Urothelium cell line (cell line): ENCODE data around the gene RAD18.

Experiments
- DNase-seq: peaks from one replicate; pipeline ENCODE4 v3.0.0; 2011; ENCODE audit warnings: low spot score, mixed read lengths
- FAIRE-seq: peaks from 2 replicates; lab custom pipeline; 2011; peaks lifted over from hg19 to GRCh38; lab: Jason Lieb, UNC

RAD18 gene

GRCh38 chr3:8963137-8963853 lies at the start of gene RAD18:
Gene RAD18, minus strand, starts transcription at chr3:8963472. Its CDS starts 87 bp downstream, at chr3:8963385.
- no peak for FAIRE-seq
- DNase-seq: peak; percentile 95

- DNase-seq: no peak
- no peak for FAIRE-seq
These were observed 49.2 kb upstream of the RAD18 start for GRCh38 chr3:9012521-9012920.

DNA sequence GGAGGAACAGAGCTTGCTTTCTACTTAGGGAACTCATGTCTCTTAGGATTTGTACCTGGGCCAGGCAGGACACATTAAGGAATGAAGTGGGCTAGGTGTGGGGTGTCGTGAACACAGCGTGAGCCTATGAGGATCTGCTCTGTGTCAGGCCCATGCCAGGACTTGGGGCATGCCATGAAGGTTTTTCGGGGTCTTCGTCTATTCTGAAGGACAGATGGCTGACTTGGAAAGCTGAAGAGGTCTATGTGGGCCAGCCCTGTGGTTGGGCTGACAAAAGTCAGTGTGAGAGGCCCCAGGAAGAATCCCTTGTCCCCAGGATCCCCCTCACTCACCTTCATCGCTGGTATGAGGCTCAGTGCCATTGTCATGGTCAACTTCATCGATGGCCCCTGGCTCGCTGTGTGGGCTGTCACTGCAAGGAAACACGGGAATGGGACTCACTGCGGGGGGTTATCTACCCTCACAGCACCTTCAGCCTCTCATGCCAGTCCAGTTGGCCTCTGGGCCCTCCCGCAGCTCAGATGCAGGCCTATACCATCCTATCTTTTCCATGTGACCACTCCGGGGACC lies 46.8 kb upstream of the RAD18 start:
- FAIRE-seq: no peak
- DNase-seq: no peak

- DNase-seq (no peak), FAIRE-seq (no peak)
These were observed 45.4 kb upstream of the RAD18 start for GRCh38 chr3:9008550-9009255.

DNA sequence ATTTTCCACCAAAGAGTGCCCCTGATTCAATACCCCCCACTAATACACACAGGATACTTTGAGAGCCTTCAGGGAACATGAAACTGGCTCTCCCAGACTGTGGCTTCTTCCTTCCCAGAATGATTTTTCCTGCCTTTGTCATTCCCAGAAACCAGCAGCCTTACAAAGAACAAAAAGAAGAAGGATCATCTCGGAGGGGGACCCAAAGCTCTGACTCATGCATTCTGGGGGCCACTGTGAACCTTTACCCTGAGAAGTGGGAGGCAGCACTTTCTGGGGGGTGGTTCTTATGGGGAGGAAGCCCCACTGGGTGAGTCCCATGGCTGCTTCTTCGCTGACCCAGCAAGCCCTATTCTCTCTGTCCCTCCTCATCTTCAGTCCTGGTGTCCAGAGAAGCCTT lies 44.7 kb upstream of the RAD18 start:
- FAIRE-seq: no peak
- DNase-seq: no peak

DNA sequence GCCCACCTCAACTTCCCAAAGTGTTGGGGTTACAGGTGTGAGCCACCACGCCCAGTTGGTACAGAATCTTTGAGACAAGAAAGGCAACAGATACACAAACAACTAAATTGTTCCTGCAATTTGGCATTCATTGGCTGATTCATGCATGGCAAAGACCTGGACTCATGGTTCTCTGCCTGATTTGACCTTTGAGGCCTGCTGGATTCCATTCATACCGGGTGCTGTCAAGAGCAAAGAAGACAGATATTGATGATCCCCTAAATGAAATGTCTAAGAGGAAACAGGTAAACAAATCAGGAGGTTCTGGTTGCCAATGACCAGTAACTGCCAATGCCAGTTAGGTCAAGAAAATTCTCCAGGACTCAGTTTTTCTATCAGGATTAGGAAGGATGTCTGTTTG lies 43.9 kb upstream of the RAD18 start:
- DNase-seq: no peak
- no peak for FAIRE-seq

DNA sequence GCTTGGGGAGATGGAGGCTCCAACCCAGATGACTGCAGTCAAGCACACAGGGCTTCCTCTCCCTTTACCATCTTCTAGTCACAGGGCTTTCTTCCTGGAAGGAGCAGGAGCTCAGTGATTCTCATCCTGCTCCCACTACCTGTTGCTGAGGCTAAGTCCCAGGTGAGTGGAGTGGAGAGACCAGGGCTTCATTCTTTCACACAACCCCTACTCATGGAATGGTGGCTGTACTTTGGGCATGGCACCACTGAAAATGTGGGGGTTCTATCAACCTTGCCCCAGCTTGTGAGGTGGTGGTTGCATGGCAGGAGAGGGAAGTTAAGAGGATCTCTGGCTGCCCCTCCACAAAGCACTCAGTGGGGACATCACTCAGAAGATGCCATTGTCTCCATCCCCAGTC lies 36.8 kb upstream of the RAD18 start:
- FAIRE-seq (no peak), DNase-seq (no peak)

DNA sequence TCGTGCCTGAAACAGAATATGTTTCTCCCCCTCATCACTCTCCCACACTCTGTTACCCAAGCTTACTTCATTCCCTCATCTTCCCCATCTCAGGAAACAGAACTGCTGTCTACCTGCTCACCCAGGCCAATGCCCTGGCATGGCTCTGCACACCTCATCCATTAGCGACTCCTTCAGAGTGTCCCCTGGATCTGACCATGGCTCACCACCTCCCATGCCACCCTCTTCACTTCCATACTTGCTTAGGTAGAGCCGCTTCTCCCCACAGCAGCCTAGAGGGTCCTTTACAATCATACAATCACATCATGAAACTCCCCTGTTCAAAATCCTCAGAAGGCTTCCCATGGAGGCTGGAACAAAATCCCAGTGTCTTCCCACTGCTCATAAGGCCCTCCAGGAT lies 33.9 kb upstream of the RAD18 start:
- no peak for FAIRE-seq
- no peak for DNase-seq

GRCh38 chr3:8996681-8997121 lies 33.4 kb upstream of the RAD18 start:
- FAIRE-seq (no peak), DNase-seq (no peak)

- no peak for FAIRE-seq
- no peak for DNase-seq
These were observed 32.9 kb upstream of the RAD18 start for GRCh38 chr3:8996216-8996615.

DNA sequence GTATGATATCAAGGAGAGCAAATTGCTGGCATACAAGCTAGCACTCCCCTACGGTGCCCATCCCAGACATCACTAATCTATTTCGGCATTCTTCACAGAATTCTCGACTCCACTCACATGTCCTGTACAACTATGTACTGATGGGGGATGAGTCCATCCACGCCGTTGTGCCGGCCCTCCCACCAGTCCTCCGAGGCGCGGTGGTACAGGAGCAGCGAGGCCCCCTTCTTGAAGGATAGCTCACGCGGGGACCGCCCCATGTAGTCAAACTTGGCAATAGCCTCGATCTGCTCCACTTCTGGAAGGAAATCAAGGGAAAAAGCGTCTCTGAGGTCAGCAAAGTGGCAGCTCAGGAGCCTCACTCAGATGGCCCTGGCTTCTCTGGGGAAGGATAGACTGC lies 31.0 kb upstream of the RAD18 start:
- no peak for DNase-seq
- no peak for FAIRE-seq

GRCh38 chr3:8993331-8993730 lies 30.1 kb upstream of the RAD18 start:
- FAIRE-seq (no peak), DNase-seq (no peak)

DNA sequence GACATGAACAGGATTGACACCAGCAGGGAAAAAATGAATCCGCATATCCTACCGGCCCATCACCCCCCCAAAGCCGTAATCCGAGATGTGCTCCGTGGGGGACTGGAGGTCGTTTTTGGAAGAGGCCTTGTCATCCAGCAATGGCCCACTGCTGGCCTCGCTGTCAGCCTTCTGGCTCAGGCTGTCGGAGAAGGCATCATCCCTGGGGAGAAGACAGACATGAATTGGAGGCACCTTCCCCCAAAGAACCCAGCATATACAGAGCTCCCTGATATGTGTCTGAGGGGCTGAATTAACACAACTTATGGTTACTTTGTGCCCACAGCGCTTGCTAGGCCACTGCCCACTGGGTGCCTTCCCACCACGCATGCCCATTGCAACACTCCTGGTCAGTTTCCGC lies 29.6 kb upstream of the RAD18 start:
- DNase-seq (no peak), FAIRE-seq (no peak)

- DNase-seq (no peak), FAIRE-seq (no peak)
These were observed 28.9 kb upstream of the RAD18 start for GRCh38 chr3:8992199-8992598.

GRCh38 chr3:8990266-8991215 lies 27.3 kb upstream of the RAD18 start:
- DNase-seq: no peak
- no peak for FAIRE-seq

DNA sequence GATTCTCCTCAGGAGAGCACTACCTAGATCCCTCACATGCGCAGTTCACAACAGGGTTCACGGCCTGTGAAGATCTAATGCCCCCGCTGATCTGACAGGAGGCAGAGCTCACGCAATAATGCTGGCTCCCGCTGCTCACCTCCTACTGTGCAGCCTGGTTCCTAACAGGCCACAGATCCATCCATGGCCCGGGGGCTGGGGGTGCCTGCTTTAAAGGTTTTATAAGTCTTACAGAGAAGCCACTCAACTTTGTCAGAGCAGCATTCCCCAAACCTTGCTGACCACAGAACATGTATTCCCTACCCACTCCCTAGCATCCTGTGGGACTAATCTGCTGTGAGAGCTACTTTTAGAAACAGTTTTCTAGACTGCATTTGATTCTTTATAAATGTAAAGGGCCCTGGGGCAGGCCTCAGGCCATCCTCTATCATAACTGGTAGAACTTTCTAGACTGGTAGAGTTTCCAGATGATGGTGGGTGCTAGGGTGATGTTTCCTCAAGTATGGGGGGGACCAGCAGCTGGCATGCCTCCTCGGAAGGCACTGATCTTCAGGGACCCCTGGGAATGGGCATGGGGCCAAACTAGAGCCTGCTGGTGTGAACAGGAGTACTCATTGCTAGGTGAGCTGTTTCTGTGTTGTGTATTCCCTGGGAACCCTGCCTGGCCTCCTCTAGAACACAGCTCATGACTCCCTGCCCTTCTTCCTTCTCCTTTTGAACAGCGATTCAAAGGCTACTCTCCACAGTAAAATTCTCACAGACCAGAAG lies 25.7 kb upstream of the RAD18 start:
- no peak for FAIRE-seq

GRCh38 chr3:8988384-8988655 lies 25.0 kb upstream of the RAD18 start:
- FAIRE-seq: no peak
- no peak for DNase-seq

More for the DNA sequence above, 25.7 kb upstream of the RAD18 start:
- DNase-seq: no peak

DNA sequence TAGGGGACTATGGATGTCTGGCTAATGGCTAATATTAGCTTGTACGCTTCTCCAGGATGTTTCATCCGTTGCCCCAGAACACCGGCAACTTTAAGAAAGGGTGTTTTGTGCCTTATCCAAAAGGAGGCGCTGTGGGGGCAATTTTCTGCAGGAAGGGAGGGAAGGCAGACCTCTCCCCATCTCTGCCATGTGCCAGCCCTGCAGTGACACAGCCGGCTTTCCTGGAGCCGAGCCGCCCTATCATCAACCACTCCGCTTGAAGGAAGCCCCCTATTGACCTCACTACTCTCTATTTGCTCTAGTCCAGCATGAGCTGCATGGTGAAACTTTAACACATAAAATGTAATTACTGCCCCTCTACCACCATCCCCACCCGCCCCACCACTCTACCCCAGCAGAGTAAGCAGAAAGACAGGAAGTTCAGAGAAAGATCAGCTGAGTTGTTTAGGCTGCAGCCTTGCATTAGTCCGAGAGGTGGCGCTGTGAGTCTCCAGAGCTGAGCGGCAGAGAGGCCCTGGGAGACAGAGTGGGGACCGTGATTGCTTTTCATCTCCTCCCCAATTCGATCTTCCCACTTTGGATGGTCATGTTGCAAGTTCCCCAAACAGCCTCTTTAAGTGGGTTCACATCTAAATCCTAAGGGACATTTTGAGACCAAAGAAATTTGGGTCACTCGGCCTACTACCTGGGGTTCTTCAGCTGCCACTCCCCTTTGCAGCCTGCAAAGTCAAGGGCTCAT lies 24.5 kb upstream of the RAD18 start:
- DNase-seq: no peak
- no peak for FAIRE-seq

DNA sequence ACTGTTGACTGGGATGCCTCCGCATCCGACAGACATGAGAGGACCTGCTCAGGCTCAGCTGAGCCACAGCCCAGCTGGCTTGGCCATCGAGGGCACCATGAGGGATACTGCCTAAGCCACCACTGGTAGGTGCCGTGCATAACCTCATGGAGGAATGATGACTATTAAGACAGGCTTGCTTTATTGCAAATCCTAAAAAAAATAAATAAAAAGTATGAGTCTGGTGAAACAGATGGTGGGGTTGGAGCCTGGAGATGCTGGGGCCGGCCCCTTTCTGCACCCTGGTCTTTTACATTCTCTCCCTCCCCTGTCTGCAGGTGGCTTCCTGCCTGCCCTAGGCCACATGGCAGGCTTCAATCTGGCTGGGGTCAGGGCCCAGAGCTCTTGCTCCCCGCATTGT lies 24.0 kb upstream of the RAD18 start:
- FAIRE-seq (no peak), DNase-seq (no peak)

DNA sequence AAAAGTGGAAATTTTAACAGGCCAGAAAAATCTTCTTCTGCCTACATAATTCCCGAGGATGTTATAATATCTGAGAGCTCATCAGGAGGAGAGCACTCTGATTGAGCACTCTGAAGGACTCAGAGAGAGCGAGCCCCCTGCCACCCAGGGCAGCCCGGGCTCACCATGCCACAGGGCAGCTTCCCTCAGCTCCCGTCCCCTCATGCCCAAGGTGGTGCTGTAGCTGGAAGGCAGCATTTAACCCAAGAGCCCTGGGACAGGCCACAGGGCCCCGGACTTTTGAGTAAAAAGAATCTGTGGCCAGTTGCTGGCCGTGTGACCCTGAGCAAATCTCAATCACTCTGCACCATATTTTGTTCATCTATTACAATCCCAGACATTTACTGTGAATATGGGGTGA lies 23.5 kb upstream of the RAD18 start:
- no peak for DNase-seq
- FAIRE-seq: no peak
